Measurements from ENCODE around the gene CDH24.

DNA sequence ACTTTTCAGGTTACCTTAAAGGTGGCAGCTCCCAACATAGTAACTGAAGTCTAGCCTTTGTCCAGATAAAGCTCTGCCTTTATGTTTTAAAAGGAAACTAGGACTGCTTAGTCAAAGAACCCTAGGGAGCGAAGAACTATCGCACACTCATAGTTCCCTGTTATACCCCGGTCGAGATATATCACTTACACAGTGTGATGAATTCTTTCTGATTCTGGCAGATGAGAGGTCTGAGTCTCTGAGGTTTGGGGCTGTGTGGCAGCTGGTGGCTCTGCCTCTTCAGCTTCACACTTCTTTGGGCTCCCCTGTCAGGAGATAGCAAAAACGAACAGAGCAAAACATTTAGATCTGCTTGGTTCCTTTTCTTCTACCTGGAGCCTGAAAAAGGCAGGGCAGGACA, 20.6 kb upstream of the CDH24 start:
- TF ChIP-seq, protein P1, sequence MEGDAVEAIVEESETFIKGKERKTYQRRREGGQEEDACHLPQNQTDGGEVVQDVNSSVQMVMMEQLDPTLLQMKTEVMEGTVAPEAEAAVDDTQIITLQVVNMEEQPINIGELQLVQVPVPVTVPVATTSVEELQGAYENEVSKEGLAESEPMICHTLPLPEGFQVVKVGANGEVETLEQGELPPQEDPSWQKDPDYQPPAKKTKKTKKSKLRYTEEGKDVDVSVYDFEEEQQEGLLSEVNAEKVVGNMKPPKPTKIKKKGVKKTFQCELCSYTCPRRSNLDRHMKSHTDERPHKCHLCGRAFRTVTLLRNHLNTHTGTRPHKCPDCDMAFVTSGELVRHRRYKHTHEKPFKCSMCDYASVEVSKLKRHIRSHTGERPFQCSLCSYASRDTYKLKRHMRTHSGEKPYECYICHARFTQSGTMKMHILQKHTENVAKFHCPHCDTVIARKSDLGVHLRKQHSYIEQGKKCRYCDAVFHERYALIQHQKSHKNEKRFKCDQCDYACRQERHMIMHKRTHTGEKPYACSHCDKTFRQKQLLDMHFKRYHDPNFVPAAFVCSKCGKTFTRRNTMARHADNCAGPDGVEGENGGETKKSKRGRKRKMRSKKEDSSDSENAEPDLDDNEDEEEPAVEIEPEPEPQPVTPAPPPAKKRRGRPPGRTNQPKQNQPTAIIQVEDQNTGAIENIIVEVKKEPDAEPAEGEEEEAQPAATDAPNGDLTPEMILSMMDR (IDR thresholded peaks at IDR 0.05), result no peak
- no peak for TF ChIP-seq FOSL2 (IDR thresholded peaks at IDR 0.05)
- TF ChIP-seq FOSL2 (CRISPR knock-in tag; IDR thresholded peaks at IDR 0.05), result no peak
- TF ChIP-seq RAD21 (conservative IDR thresholded peaks at IDR 0.05 in 1 of 2, IDR thresholded peaks at IDR 0.05 in 1 of 2), result no peak
- no peak for TF ChIP-seq RFX5 (IDR thresholded peaks at IDR 0.05)
- TF ChIP-seq POLR2A (IDR thresholded peaks at IDR 0.05; ENCODE audit: low read length), result no peak
- no peak for TF ChIP-seq GATA3 (IDR thresholded peaks at IDR 0.05; ENCODE audit: borderline replicate concordance)
- TF ChIP-seq HOXB13 (CRISPR knock-in tag; IDR thresholded peaks at IDR 0.05; ENCODE audit: low read depth), result no peak
- TF ChIP-seq, protein P2, sequence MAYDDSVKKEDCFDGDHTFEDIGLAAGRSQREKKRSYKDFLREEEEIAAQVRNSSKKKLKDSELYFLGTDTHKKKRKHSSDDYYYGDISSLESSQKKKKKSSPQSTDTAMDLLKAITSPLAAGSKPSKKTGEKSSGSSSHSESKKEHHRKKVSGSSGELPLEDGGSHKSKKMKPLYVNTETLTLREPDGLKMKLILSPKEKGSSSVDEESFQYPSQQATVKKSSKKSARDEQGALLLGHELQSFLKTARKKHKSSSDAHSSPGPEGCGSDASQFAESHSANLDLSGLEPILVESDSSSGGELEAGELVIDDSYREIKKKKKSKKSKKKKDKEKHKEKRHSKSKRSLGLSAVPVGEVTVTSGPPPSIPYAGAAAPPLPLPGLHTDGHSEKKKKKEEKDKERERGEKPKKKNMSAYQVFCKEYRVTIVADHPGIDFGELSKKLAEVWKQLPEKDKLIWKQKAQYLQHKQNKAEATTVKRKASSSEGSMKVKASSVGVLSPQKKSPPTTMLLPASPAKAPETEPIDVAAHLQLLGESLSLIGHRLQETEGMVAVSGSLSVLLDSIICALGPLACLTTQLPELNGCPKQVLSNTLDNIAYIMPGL (CRISPR knock-in tag; IDR thresholded peaks at IDR 0.05; ENCODE audit: borderline replicate concordance), result no peak
- TF ChIP-seq CEBPB (IDR thresholded peaks at IDR 0.05), result no peak
- no peak for TF ChIP-seq EP300 (IDR thresholded peaks at IDR 0.05)
- TF ChIP-seq, protein P3, sequence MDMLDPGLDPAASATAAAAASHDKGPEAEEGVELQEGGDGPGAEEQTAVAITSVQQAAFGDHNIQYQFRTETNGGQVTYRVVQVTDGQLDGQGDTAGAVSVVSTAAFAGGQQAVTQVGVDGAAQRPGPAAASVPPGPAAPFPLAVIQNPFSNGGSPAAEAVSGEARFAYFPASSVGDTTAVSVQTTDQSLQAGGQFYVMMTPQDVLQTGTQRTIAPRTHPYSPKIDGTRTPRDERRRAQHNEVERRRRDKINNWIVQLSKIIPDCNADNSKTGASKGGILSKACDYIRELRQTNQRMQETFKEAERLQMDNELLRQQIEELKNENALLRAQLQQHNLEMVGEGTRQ (IDR thresholded peaks at IDR 0.05), result no peak
- no peak for TF ChIP-seq JUNB (IDR thresholded peaks at IDR 0.05)
- TF ChIP-seq ZFP36 (IDR thresholded peaks at IDR 0.05; ENCODE audit: borderline replicate concordance, partially characterized antibody), result no peak
- TF ChIP-seq, protein P4, sequence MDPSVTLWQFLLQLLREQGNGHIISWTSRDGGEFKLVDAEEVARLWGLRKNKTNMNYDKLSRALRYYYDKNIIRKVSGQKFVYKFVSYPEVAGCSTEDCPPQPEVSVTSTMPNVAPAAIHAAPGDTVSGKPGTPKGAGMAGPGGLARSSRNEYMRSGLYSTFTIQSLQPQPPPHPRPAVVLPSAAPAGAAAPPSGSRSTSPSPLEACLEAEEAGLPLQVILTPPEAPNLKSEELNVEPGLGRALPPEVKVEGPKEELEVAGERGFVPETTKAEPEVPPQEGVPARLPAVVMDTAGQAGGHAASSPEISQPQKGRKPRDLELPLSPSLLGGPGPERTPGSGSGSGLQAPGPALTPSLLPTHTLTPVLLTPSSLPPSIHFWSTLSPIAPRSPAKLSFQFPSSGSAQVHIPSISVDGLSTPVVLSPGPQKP (IDR thresholded peaks at IDR 0.05; ENCODE audit: low read depth, low read length), result no peak

All from A549 (cell line).